Stimulated activated effector memory CD8-positive, alpha-beta T cell treated with anti-CD3 and anti-CD28 coated beads, Interleukin-12 subunit alpha, Interleukin-12 subunit beta, amount 100 ng/mL, for 72 hours (primary cell): ENCODE measurements around the gene DVL3.
"Not testable (repeated sequence)": the region's sequence is repeated elsewhere in the genome, so short reads cannot be mapped to it uniquely, and the experiment has no call there.

Source experiments
- ATAC-seq: fragments of 150-1000 bp; cut with Tn5 transposase; 2 replicates; pipeline ENCODE4 v1.10.0; 2021
- DNase-seq, 2 donors: peaks; one replicate each; pipeline ENCODE4 v3.0.0; 2021 to 2022; ENCODE audit warnings: low spot score in 2 of 2
- H3K27ac Mint-ChIP-seq: one replicate; pipeline ENCODE4 v1.8.0; 2022; ENCODE audit warnings: mild to moderate bottlenecking, mixed read lengths
- H3K36me3 Mint-ChIP-seq: one replicate; pipeline ENCODE4 v1.8.0; 2022; ENCODE audit warnings: mild to moderate bottlenecking, mixed read lengths
- H3K4me1 Mint-ChIP-seq: one replicate; pipeline ENCODE4 v1.8.0; 2022; ENCODE audit warnings: mixed read lengths
- H3K4me3 Mint-ChIP-seq: one replicate; pipeline ENCODE4 v1.8.0; 2022; ENCODE audit warnings: mild to moderate bottlenecking, mixed read lengths
- H3K9me3 Mint-ChIP-seq: one replicate; pipeline ENCODE4 v1.8.0; 2022; ENCODE audit warnings: mixed read lengths

Gene DVL3

DNA sequence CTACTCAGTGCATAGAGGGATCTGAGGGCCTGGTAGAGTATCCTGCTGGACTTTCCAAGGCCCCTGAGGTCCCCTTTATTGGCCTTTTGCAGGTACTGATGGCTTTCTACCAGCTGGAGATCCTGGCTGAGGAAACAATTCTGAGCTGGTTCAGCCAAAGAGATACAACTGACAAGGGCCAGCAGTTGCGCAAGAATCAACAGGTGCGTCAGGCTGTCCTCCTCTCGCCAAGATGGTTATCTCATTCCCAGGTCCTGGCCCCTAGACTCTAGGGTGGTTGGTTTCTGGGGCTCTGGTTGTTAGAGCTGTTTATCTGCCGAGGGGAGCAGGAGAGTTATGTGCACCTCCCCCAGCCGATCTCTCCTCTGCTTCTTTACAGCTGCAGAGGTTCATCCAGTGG, 10.7 kb upstream of the DVL3 start:
- DNase-seq (no peak), ATAC-seq (no peak)
- Mint-ChIP-seq H3K4me3 (no peak overlapping the region), H3K27ac (no peak overlapping the region), H3K36me3 (peaks cover 65% of the 10 kb centered on the region), H3K4me1 (no peaks in the 10 kb centered on the region), H3K9me3 (no peaks in the 10 kb centered on the region)

GRCh38 chr3:184145111-184145524, 10.1 kb upstream of the DVL3 start:
- Mint-ChIP-seq H3K36me3 (peaks cover 59% of the 10 kb centered on the region), H3K27ac (no peak overlapping the region), H3K9me3 (no peaks in the 10 kb centered on the region), H3K4me3 (no peak overlapping the region), H3K4me1 (no peaks in the 10 kb centered on the region)
- ATAC-seq (peak; percentile 75), DNase-seq (no peak)

- Mint-ChIP-seq H3K4me1 (no peaks in the 10 kb centered on the region), H3K9me3 (no peaks in the 10 kb centered on the region), H3K27ac (no peak overlapping the region), H3K36me3 (peaks cover 52% of the 10 kb centered on the region), H3K4me3 (no peak overlapping the region)
- no peak for DNase-seq
- ATAC-seq = no peak
Measured at GRCh38 chr3:184145751-184146270, 9.4 kb upstream of the DVL3 start.

GRCh38 chr3:184148076-184148475, 7.1 kb upstream of the DVL3 start:
- no peak overlapping the region for H3K27ac Mint-ChIP-seq
- H3K4me1 Mint-ChIP-seq = no peaks in the 10 kb centered on the region
- H3K4me3 Mint-ChIP-seq = no peak overlapping the region
- peaks cover 35% of the 10 kb centered on the region for H3K36me3 Mint-ChIP-seq
- no peak for DNase-seq
- H3K9me3 Mint-ChIP-seq = no peaks in the 10 kb centered on the region
- no peak for ATAC-seq

- H3K36me3 Mint-ChIP-seq = peaks cover 24% of the 10 kb centered on the region
- ATAC-seq (no peak), DNase-seq (no peak)
- no peaks in the 10 kb centered on the region for H3K4me1 Mint-ChIP-seq
- H3K9me3 Mint-ChIP-seq = no peaks in the 10 kb centered on the region
- no peak overlapping the region for H3K4me3 Mint-ChIP-seq
- no peak overlapping the region for H3K27ac Mint-ChIP-seq
Measured at GRCh38 chr3:184149123-184149522, 6.1 kb upstream of the DVL3 start.

- H3K4me3 Mint-ChIP-seq, H3K4me1 Mint-ChIP-seq, ATAC-seq, DNase-seq, H3K9me3 Mint-ChIP-seq, H3K27ac Mint-ChIP-seq: not testable (repeated sequence)
- peaks cover 23% of the 10 kb centered on the region for H3K36me3 Mint-ChIP-seq
Measured at GRCh38 chr3:184149770-184150169, 5.4 kb upstream of the DVL3 start.

DNA sequence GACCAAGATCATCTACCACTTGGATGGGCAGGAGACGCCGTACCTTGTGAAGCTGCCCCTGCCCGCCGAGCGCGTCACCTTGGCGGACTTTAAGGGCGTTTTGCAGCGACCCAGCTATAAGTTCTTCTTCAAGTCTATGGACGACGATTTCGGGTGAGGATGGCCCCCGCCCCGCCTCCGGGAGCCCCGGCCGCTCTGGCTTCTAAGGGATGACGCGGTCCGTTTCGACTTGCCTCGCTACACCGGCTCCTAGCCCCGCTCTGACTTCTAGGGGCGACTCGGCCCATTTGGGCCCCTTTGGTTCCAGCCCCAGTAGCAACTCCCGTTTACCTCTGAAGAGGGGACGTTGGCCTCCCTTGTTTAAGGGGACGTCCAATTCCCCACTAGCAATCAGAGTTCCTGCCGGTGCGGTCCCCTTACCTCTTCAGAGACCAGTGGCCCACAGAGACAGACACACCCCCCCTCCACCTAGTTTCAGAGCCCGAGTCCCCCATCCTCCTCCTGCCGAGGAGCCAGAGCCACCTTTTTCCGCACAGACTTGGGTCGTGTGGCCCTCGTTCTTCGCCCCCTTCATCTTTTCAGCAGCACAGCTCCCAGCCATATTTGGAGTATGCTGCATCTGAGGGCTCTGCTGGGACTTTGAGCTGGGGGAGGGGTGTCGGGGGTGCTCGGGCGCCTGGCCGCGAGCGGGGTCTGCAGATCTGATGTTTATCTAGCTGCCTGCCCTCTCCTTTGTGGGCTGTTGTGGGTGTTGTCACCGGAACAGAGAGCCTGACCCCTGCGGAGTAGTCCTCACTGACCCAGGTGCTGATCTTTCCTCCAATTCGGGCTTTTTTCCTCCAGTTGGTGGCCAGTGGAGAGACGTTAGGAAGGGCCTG, 706 bp downstream of the DVL3 start:
- no peaks in the 10 kb centered on the region for H3K9me3 Mint-ChIP-seq
- H3K27ac Mint-ChIP-seq = peak overlapping the region; percentile 90
- DNase-seq (peak in 1 of 2 donors; percentile 34), ATAC-seq (peak; percentile 79)
- H3K36me3 Mint-ChIP-seq = peaks cover 30% of the 10 kb centered on the region
- H3K4me1 Mint-ChIP-seq = peaks cover 37% of the 10 kb centered on the region
- peak overlapping the region; percentile 89 for H3K4me3 Mint-ChIP-seq

GRCh38 chr3:184156522-184156955, 1.4 kb downstream of the DVL3 start:
- H3K36me3 Mint-ChIP-seq = peaks cover 33% of the 10 kb centered on the region

GRCh38 chr3:184157206-184157605, 2.0 kb downstream of the DVL3 start:
- peak overlapping the region; percentile 90 for H3K27ac Mint-ChIP-seq
- H3K9me3 Mint-ChIP-seq = no peaks in the 10 kb centered on the region
- peaks cover 37% of the 10 kb centered on the region for H3K36me3 Mint-ChIP-seq
- ATAC-seq (no peak), DNase-seq (no peak)
- peak overlapping the region; percentile 89 for H3K4me3 Mint-ChIP-seq
- peaks cover 43% of the 10 kb centered on the region for H3K4me1 Mint-ChIP-seq

More at GRCh38 chr3:184156522-184156955, 1.4 kb downstream of the DVL3 start:
- Mint-ChIP-seq H3K4me3 (peak overlapping the region; percentile 89), H3K27ac (peak overlapping the region; percentile 90), H3K9me3 (no peaks in the 10 kb centered on the region), H3K4me1 (peaks cover 41% of the 10 kb centered on the region)
- ATAC-seq = no peak
- DNase-seq = no peak

DNA sequence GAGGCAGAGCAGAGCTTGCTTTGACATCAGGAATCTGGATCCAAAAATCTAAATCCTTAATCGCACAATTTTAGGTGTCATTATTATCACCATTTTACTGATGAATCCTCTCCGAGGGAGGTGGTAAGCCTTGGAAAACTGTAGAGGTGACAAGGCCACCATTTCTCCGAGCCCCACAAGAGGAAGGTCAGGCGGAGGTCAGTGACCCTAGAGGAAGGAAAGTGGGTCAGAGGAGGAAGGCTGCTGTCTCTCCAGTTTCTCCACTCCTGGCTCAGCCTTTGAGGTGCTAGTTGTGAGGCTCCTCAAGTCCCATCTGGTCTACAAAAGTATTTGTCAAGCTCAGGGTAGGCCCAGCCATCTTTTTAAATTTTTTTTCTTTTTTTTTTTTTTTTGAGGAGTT, 3.2 kb downstream of the DVL3 start:
- peaks cover 49% of the 10 kb centered on the region for H3K4me1 Mint-ChIP-seq
- H3K4me3 Mint-ChIP-seq = no peak overlapping the region
- H3K9me3 Mint-ChIP-seq = no peaks in the 10 kb centered on the region
- peaks cover 39% of the 10 kb centered on the region for H3K36me3 Mint-ChIP-seq
- DNase-seq (no peak), ATAC-seq (no peak)
- no peak overlapping the region for H3K27ac Mint-ChIP-seq

GRCh38 chr3:184160456-184160855, 5.3 kb downstream of the DVL3 start:
- ATAC-seq = peak; percentile 76
- peaks cover 60% of the 10 kb centered on the region for H3K4me1 Mint-ChIP-seq
- H3K4me3 Mint-ChIP-seq = no peak overlapping the region
- no peaks in the 10 kb centered on the region for H3K9me3 Mint-ChIP-seq
- DNase-seq = no peak
- no peak overlapping the region for H3K27ac Mint-ChIP-seq
- H3K36me3 Mint-ChIP-seq = peaks cover 59% of the 10 kb centered on the region

DNA sequence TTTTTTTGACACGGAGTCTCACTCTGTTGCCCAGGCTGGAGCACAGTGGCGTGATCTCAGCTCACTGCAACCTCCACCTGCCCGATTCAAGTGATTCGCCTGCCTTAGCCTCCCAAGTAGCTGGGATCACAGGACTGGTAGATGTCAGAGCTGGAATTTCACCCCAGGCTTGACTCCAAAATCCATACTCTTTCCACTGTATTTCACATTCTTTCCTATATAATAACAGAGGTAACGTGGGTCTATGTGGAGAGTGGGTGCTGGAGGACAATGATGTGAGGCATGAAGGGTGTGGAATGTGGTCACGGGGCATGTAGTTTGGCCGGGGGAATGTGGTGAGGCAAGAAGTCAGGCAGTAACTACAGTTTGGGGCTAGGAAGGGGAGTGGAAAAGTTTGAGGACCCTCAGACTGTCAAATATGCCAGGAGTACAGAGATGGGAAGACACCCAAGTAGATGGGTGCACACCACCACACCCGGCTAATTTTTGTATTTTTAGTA, 7.4 kb downstream of the DVL3 start:
- not testable (repeated sequence) for H3K4me3 Mint-ChIP-seq, H3K27ac Mint-ChIP-seq, H3K9me3 Mint-ChIP-seq, DNase-seq, ATAC-seq
- Mint-ChIP-seq H3K4me1 (peaks cover 42% of the 10 kb centered on the region), H3K36me3 (peaks cover 67% of the 10 kb centered on the region)

GRCh38 chr3:184164648-184165330, 9.6 kb downstream of the DVL3 start:
- Mint-ChIP-seq H3K4me3 (no peak overlapping the region), H3K4me1 (peaks cover 32% of the 10 kb centered on the region), H3K27ac (no peak overlapping the region), H3K36me3 (peaks cover 74% of the 10 kb centered on the region), H3K9me3 (no peaks in the 10 kb centered on the region)
- no peak for DNase-seq
- no peak for ATAC-seq

DNA sequence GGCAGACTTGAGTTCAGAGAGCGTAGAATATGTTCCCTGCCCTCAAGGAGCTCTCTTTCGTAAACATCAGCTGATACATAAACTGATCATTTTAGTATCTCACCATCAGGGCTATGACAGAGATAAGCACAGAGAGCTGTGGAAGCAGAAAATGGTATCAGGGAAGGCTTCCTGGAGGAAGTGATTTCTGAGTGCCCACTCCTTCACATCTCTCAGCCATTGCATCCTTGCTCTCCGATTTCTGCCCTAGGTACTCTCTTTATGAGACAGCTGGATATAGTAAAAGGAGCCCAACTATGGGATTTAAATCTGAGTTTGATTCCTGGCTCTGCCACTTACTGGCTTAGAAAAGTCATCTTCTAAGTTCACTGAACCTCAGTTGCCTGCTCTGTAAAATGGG, 10.4 kb downstream of the DVL3 start:
- H3K36me3 Mint-ChIP-seq = peaks cover 67% of the 10 kb centered on the region

DNA sequence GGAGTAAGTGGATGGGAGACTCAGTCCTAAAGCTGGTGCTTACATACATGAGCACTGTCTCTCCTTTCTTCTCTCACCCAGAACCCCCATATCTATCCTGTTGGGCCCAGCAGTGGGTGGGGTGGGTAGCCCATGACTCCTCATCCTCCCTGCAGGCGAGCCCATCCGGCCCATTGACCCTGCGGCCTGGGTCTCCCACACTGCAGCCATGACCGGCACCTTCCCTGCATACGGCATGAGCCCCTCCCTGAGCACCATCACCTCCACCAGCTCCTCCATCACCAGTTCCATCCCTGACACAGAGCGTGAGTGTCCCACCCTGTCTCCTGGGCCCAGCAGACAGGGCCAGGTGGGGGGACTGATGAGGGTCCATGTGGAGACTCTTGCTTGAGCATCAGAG, 11.5 kb downstream of the DVL3 start:
- Mint-ChIP-seq H3K4me1 (peaks cover 27% of the 10 kb centered on the region), H3K9me3 (no peaks in the 10 kb centered on the region), H3K27ac (no peak overlapping the region), H3K36me3 (peaks cover 72% of the 10 kb centered on the region), H3K4me3 (no peak overlapping the region)
- ATAC-seq (no peak), DNase-seq (no peak)

More for the DNA sequence above, 10.4 kb downstream of the DVL3 start:
- Mint-ChIP-seq H3K4me3 (no peak overlapping the region), H3K9me3 (no peaks in the 10 kb centered on the region), H3K4me1 (peaks cover 27% of the 10 kb centered on the region), H3K27ac (no peak overlapping the region)
- no peak for DNase-seq
- no peak for ATAC-seq
